A549 (cell line): Measurements from ENCODE around the gene BPGM. TPM values are rescaled to one million over a fixed set of nuclear protein-coding genes. Genes with fewer than 3 reads are reported as not detected.
A peak's percentile ranks its signal among the peaks of the same experiment; 100 is the strongest.

Experiments
- ATAC-seq, 2 experiments: fragments of 200-7000 bp in 1 of 2; fragments of >200 bp in 1 of 2; cut with Nextera tagmentation in 1 of 2; cut with Tn5 transposase in 1 of 2; 3 replicates each; pipeline versions ENCODE4 v1.8.0 to v1.9.1; 2018 to 2020; ENCODE audit warnings: mild to moderate bottlenecking in 1 of 2, moderate library complexity in 1 of 2
- CTCF ChIA-PET: fragments of 300-600 bp; sonication (Branson Sonifier 250); formaldehyde crosslinking; extraction: SDS; loops from one replicate; lab custom pipeline; 2021; ENCODE audit warnings: antibody characterized with exemption, inconsistent platforms; lab: Yijun Ruan, JAX
- POLR2A ChIA-PET: fragments of 350-600 bp; formaldehyde crosslinking; extraction: SDS; loops from one replicate; lab custom pipeline; 2021; ENCODE audit warnings: antibody characterized with exemption, inconsistent platforms; lab: Yijun Ruan, JAX
- DNase-seq, 2 experiments: peaks; one replicate each; pipeline versions ENCODE4 v3.0.0 to v3.0.0-alpha.2; 2011 to 2016; ENCODE audit warnings: low read depth in 1 of 2, low spot score in 1 of 2
- FAIRE-seq: peaks from 2 replicates; lab custom pipeline; 2011; peaks lifted over from hg19 to GRCh38; lab: Jason Lieb, UNC
- H3K27ac ChIP-seq, 2 experiments: fragments of >200 bp; sonication (Bioruptor Twin); formaldehyde crosslinking; 3 replicates each; pipeline ENCODE4 v1.5.1; 2016 to 2017
- H3K4me1 ChIP-seq: fragments of >200 bp; sonication (Bioruptor Twin); formaldehyde crosslinking; 3 replicates; pipeline ENCODE4 v1.6.1; 2016
- H3K4me2 ChIP-seq: fragments of >200 bp; sonication (Bioruptor Twin); formaldehyde crosslinking; 3 replicates; pipeline ENCODE4 v1.6.1; 2016
- H3K4me3 ChIP-seq: fragments of >200 bp; sonication (Bioruptor Twin); formaldehyde crosslinking; 3 replicates; pipeline ENCODE4 v1.5.1; 2016
- H3K9me3 ChIP-seq: fragments of >200 bp; sonication (Bioruptor Twin); formaldehyde crosslinking; 3 replicates; pipeline ENCODE4 v1.6.1; 2016
- EP300 ChIP-seq, 2 experiments: fragments of >200 bp; sonication (Bioruptor Twin); formaldehyde crosslinking; IDR thresholded peaks; 2 replicates in 1 of 2; 3 replicates in 1 of 2; pipeline ENCODE4 v1.6.1; 2016 to 2017
- ESRRA ChIP-seq: fragments of 150-350 bp; IDR thresholded peaks from 2 replicates; pipeline ENCODE4 v1.6.1; 2014; ENCODE audit warnings: mild to moderate bottlenecking, low read length, borderline replicate concordance
- FOSL2 ChIP-seq, 2 experiments: fragments of 450-650 bp in 1 of 2; fragments of >200 bp in 1 of 2; sonication (Bioruptor Twin) in 1 of 2; formaldehyde crosslinking; IDR thresholded peaks; 2 replicates each; pipeline versions ENCODE4 v1.5.0 to v1.6.1; 2016 to 2020; ENCODE audit warnings: mild to moderate bottlenecking in 1 of 2, moderate library complexity in 1 of 2
- FOXS1 ChIP-seq: fragments of 250-450 bp; sonication (Bioruptor Pico); IDR thresholded peaks from 2 replicates; pipeline ENCODE4 v1.5.0; 2020; ENCODE audit warnings: mild to moderate bottlenecking, moderate library complexity
- GATA3 ChIP-seq: IDR thresholded peaks from 2 replicates; pipeline ENCODE4 v1.6.1; 2012; ENCODE audit warnings: borderline replicate concordance
- HDAC2 ChIP-seq: fragments of 200-600 bp; sonication (generic); IDR thresholded peaks from 2 replicates; pipeline ENCODE4 v1.6.1; 2016
- HOXA7 ChIP-seq: fragments of 250-450 bp; sonication (Bioruptor Pico); IDR thresholded peaks from 2 replicates; pipeline ENCODE4 v1.5.0; 2020; ENCODE audit warnings: mild to moderate bottlenecking, moderate library complexity
- HOXB5 ChIP-seq: fragments of 250-450 bp; sonication (Bioruptor Pico); IDR thresholded peaks from 2 replicates; pipeline ENCODE4 v1.5.0; 2020; ENCODE audit warnings: mild to moderate bottlenecking, moderate library complexity
- JUN ChIP-seq, 2 experiments: fragments of >200 bp; sonication (Bioruptor Twin); formaldehyde crosslinking; IDR thresholded peaks; 2 replicates in 1 of 2; 3 replicates in 1 of 2; pipeline ENCODE4 v1.6.1; 2016 to 2017
- KDM5A ChIP-seq: fragments of 200-600 bp; sonication (generic); IDR thresholded peaks from 2 replicates; pipeline ENCODE4 v1.6.1; 2016; ENCODE audit warnings: antibody characterized with exemption, mild to moderate bottlenecking
- MAFK ChIP-seq: fragments of 450-650 bp; IDR thresholded peaks from 2 replicates; pipeline ENCODE4 v1.6.1; 2014; ENCODE audit not compliant: partially characterized antibody
- MYC ChIP-seq: IDR thresholded peaks from 2 replicates; pipeline ENCODE4 v1.6.1; 2012; ENCODE audit warnings: mild to moderate bottlenecking, inconsistent platforms, low read length, improper control_type of control experiment, borderline replicate concordance
- NPAS2 ChIP-seq: fragments of 250-450 bp; sonication (Bioruptor Pico); IDR thresholded peaks from 2 replicates; pipeline ENCODE4 v1.8.0; 2022; ENCODE audit warnings: mild to moderate bottlenecking, moderate library complexity, borderline replicate concordance
- NR3C1 ChIP-seq: fragments of >200 bp; sonication (Bioruptor Twin); formaldehyde crosslinking; IDR thresholded peaks from 3 replicates; pipeline ENCODE4 v1.6.1; 2017
- POLR2AphosphoS2 ChIP-seq: conservative IDR thresholded peaks from 2 replicates; pipeline ENCODE4 v1.6.1; 2012; ENCODE audit warnings: low read length, improper control_type of control experiment, inconsistent platforms
- RARB ChIP-seq: fragments of 250-450 bp; sonication (Bioruptor Pico); IDR thresholded peaks from 2 replicates; pipeline ENCODE4 v1.8.0; 2021; ENCODE audit warnings: mild to moderate bottlenecking, moderate library complexity
- RNF2 ChIP-seq: fragments of 200-600 bp; sonication (generic); IDR thresholded peaks from 2 replicates; pipeline ENCODE4 v1.6.1; 2016; ENCODE audit warnings: low read depth, mild to moderate bottlenecking, antibody characterized with exemption, moderate library complexity, borderline replicate concordance
- SMC3 ChIP-seq: fragments of >200 bp; sonication (Bioruptor Twin); formaldehyde crosslinking; IDR thresholded peaks from 3 replicates; pipeline ENCODE4 v1.6.1; 2018; ENCODE audit warnings: inconsistent platforms
- ZC3H11A ChIP-seq: fragments of 450-650 bp; IDR thresholded peaks from 2 replicates; pipeline ENCODE4 v1.6.1; 2014; ENCODE audit warnings: antibody characterized with exemption, mild to moderate bottlenecking
- ZSCAN20 ChIP-seq: fragments of 250-450 bp; sonication (Bioruptor Pico); IDR thresholded peaks from 2 replicates; pipeline ENCODE4 v1.8.0; 2022; ENCODE audit warnings: mild to moderate bottlenecking, moderate library complexity
- WGBS: methylation state at CpG from one replicate; pipeline ENCODE4 v1.1.6; 2017; ENCODE audit errors: missing lambda C conversion rate; 5-methylcytosine and 5-hydroxymethylcytosine counted together
- polyA plus RNA-seq, 4 experiments: library from polyadenylated mRNA; depleted of rRNA in 3 of 4; stranded (reverse); fragments of >200 nt; fragmentation: RNase III in 1 of 4; extraction: RNeasy Plus Mini Kit Qiagen cat#74134 plus additional on column Dnase treatment in 1 of 4; gene quantifications; 2 replicates in 3 of 4; 3 replicates in 1 of 4; pipeline ENCODE4 v1.2.3, GENCODE V29; 2011 to 2017
- TF ChIP-seq, protein P1 (sequence below): fragments of 150-350 bp; IDR thresholded peaks from 2 replicates; pipeline ENCODE4 v1.6.1; 2014; ENCODE audit warnings: low read depth, mild to moderate bottlenecking, low read length
- TF ChIP-seq, protein P2 (sequence below): fragments of >200 bp; sonication (Bioruptor Twin); formaldehyde crosslinking; IDR thresholded peaks from 3 replicates; pipeline ENCODE4 v1.6.1; 2016
- TF ChIP-seq, protein P3 (sequence below): fragments of 250-450 bp; sonication (Bioruptor Pico); IDR thresholded peaks from 2 replicates; pipeline ENCODE4 v1.5.0; 2021; ENCODE audit warnings: mild to moderate bottlenecking, moderate library complexity, borderline replicate concordance
- TF ChIP-seq, protein P4 (sequence below): fragments of 200-600 bp; sonication (generic); IDR thresholded peaks from 2 replicates; pipeline ENCODE4 v1.6.1; 2016; ENCODE audit warnings: antibody characterized with exemption, mild to moderate bottlenecking, moderate library complexity
- TF ChIP-seq, protein P5 (sequence below): IDR thresholded peaks from 2 replicates; pipeline ENCODE4 v1.6.1; 2012

BPGM gene
- polyA plus RNA-seq, 2 of the 4 experiments (the other 2 are of a cell fraction) = 19.4 to 28.3 TPM

DNA sequence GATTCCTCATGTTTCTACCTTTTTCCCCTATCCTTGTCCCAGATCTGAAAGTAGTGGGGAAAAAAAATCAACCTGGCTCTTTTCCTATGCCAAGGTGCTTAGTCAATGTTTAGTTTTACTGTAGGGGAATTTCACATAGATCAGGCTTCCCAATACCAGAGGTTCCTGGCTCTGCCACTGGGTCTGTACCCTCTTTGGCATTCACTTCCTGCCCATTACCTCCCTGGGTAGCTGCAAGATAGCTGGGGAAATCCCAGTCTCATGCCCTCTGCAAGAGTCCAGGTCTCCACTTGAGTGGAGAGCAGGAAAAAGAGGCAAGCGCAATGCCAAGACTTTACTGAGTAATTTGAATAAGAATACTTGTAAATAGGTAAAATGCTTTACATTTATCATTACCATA lies 3.5 kb upstream of the BPGM start:
- FAIRE-seq (no peak), DNase-seq (no peak), ATAC-seq (no peak)
- H3K4me2 ChIP-seq = no peak overlapping the region
- H3K9me3 ChIP-seq = no peaks in the 10 kb centered on the region
- H3K4me1 ChIP-seq = peaks cover 9% of the 10 kb centered on the region; the same call in 2 of the 3 replicates
- WGBS = 80% methylated on average over 1 of the region's 1 CpG
- TF ChIP-seq ESRRA = no peak
- TF ChIP-seq, protein P1, sequence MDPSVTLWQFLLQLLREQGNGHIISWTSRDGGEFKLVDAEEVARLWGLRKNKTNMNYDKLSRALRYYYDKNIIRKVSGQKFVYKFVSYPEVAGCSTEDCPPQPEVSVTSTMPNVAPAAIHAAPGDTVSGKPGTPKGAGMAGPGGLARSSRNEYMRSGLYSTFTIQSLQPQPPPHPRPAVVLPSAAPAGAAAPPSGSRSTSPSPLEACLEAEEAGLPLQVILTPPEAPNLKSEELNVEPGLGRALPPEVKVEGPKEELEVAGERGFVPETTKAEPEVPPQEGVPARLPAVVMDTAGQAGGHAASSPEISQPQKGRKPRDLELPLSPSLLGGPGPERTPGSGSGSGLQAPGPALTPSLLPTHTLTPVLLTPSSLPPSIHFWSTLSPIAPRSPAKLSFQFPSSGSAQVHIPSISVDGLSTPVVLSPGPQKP = no peak
- TF ChIP-seq POLR2AphosphoS2 = no peak
- no peak for TF ChIP-seq FOSL2 (IDR thresholded peaks at IDR 0.05)
- no peak for TF ChIP-seq FOSL2 (CRISPR knock-in tag; IDR thresholded peaks at IDR 0.05)
- TF ChIP-seq MAFK = no peak
- no peak for TF ChIP-seq NR3C1
- no peak for TF ChIP-seq GATA3
- TF ChIP-seq RARB (CRISPR knock-in tag) = no peak
- TF ChIP-seq RNF2 = no peak
- TF ChIP-seq, protein P2, sequence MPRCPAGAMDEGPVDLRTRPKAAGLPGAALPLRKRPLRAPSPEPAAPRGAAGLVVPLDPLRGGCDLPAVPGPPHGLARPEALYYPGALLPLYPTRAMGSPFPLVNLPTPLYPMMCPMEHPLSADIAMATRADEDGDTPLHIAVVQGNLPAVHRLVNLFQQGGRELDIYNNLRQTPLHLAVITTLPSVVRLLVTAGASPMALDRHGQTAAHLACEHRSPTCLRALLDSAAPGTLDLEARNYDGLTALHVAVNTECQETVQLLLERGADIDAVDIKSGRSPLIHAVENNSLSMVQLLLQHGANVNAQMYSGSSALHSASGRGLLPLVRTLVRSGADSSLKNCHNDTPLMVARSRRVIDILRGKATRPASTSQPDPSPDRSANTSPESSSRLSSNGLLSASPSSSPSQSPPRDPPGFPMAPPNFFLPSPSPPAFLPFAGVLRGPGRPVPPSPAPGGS = no peak
- TF ChIP-seq HOXA7 (CRISPR knock-in tag) = no peak
- TF ChIP-seq HDAC2 = no peak
- no peak for TF ChIP-seq NPAS2
- H3K4me3 ChIP-seq = no peak overlapping the region
- ChIA-PET CTCF (interaction anchor here (1.3 to 8.2 kb wide), 5 partner anchors 9 to 310 kb away, joined by 3 to 80 read pairs (median 7); no protein-coding TSS in a partner anchor), POLR2A (no interaction called here)
- H3K27ac ChIP-seq = no peak overlapping the region

DNA sequence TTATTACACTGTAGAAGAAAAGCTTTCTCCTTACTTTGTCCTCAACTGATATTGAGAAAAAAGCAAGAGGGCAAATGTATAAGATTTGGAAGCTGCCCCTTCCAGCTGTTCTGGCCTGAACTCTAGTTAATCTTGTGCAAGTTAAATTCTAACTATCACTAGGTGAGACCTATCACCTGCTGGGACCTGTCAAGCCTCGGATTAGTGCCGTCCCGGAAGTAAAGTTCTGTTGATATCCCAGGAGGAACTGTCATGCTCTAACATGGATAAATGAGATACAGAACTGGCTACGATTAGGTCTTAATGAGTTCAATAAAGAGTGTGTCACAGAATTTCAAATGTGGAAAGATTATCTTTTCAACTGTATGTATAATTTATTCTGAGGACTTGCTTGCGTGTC lies 1.2 kb upstream of the BPGM start:
- ATAC-seq = no peak
- peak overlapping the region; percentile 83; a peak in 5 of 6 replicates for H3K27ac ChIP-seq
- POLR2A ChIA-PET = interaction anchor here (0.8 to 2.7 kb wide), 9 partner anchors 10 to 329 kb away, joined by 3 to 15 read pairs (median 7); partner anchors contain the start of gene SLC35B4

More for the DNA sequence above, 1.2 kb upstream of the BPGM start:
- peaks cover 9% of the 10 kb centered on the region; the same call in 2 of the 3 replicates for H3K4me1 ChIP-seq
- peak overlapping the region; percentile 75 for H3K4me2 ChIP-seq
- H3K9me3 ChIP-seq = no peaks in the 10 kb centered on the region
- H3K4me3 ChIP-seq = peak overlapping the region; percentile 76
- TF ChIP-seq ZSCAN20 (no peak), SMC3 (no peak), HOXB5 (CRISPR knock-in tag) (no peak), MYC (no peak), JUN (IDR thresholded peaks at IDR 0.05) (no peak), ZC3H11A (no peak), EP300 (IDR thresholded peaks at IDR 0.05) (no peak), KDM5A (no peak), FOXS1 (CRISPR knock-in tag) (no peak), HOXA7 (CRISPR knock-in tag) (no peak)
- TF ChIP-seq, protein P3, sequence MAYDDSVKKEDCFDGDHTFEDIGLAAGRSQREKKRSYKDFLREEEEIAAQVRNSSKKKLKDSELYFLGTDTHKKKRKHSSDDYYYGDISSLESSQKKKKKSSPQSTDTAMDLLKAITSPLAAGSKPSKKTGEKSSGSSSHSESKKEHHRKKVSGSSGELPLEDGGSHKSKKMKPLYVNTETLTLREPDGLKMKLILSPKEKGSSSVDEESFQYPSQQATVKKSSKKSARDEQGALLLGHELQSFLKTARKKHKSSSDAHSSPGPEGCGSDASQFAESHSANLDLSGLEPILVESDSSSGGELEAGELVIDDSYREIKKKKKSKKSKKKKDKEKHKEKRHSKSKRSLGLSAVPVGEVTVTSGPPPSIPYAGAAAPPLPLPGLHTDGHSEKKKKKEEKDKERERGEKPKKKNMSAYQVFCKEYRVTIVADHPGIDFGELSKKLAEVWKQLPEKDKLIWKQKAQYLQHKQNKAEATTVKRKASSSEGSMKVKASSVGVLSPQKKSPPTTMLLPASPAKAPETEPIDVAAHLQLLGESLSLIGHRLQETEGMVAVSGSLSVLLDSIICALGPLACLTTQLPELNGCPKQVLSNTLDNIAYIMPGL (CRISPR knock-in tag) = no peak
- TF ChIP-seq, protein P4, sequence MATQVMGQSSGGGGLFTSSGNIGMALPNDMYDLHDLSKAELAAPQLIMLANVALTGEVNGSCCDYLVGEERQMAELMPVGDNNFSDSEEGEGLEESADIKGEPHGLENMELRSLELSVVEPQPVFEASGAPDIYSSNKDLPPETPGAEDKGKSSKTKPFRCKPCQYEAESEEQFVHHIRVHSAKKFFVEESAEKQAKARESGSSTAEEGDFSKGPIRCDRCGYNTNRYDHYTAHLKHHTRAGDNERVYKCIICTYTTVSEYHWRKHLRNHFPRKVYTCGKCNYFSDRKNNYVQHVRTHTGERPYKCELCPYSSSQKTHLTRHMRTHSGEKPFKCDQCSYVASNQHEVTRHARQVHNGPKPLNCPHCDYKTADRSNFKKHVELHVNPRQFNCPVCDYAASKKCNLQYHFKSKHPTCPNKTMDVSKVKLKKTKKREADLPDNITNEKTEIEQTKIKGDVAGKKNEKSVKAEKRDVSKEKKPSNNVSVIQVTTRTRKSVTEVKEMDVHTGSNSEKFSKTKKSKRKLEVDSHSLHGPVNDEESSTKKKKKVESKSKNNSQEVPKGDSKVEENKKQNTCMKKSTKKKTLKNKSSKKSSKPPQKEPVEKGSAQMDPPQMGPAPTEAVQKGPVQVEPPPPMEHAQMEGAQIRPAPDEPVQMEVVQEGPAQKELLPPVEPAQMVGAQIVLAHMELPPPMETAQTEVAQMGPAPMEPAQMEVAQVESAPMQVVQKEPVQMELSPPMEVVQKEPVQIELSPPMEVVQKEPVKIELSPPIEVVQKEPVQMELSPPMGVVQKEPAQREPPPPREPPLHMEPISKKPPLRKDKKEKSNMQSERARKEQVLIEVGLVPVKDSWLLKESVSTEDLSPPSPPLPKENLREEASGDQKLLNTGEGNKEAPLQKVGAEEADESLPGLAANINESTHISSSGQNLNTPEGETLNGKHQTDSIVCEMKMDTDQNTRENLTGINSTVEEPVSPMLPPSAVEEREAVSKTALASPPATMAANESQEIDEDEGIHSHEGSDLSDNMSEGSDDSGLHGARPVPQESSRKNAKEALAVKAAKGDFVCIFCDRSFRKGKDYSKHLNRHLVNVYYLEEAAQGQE = no peak
- TF ChIP-seq, protein P5, sequence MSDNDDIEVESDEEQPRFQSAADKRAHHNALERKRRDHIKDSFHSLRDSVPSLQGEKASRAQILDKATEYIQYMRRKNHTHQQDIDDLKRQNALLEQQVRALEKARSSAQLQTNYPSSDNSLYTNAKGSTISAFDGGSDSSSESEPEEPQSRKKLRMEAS = no peak
- CTCF ChIA-PET = interaction anchor here (0.9 to 8.2 kb wide), 19 partner anchors 9 to 524 kb away, joined by 3 to 80 read pairs (median 5); partner anchors contain the start of genes AGBL3 and CYREN
- 81% methylated on average over 5 of the region's 5 CpGs for WGBS
- no peak for FAIRE-seq
- no peak for DNase-seq
